Spleen (tissue), 11 donors: ENCODE data around the gene NUP43. TPM values are rescaled to one million over a fixed set of nuclear protein-coding genes. Genes with fewer than 3 reads are reported as not detected.
A peak's percentile ranks its signal among the peaks of the same experiment; 100 is the strongest.

Experiments
- DNase-seq: peaks from one replicate; pipeline ENCODE4 v3.0.0-alpha.2; 2020
- H3K27ac ChIP-seq, 8 donors: fragments of 200-600 bp; sonication (generic) in 7 of 8; 1 replicate in 4 of 8; 2 replicates in 4 of 8; pipeline versions ENCODE4 v1.5.0 to v1.8.0; 2016 to 2021; ENCODE audit warnings: inconsistent platforms in 4 of 8, mild to moderate bottlenecking in 4 of 8, moderate library complexity in 1 of 8
- H3K27me3 ChIP-seq, 7 donors: fragments of 200-600 bp; sonication (generic) in 6 of 7; replicated peaks in 1 of 7; 1 replicate in 4 of 7; 2 replicates in 3 of 7; pipeline versions ENCODE4 v1.5.0 to v1.8.0; 2016 to 2021; ENCODE audit warnings: inconsistent platforms in 3 of 7, mild to moderate bottlenecking in 1 of 7
- H3K36me3 ChIP-seq, 6 donors: fragments of 200-600 bp; sonication (generic) in 5 of 6; 1 replicate in 4 of 6; 2 replicates in 2 of 6; pipeline versions ENCODE4 v1.5.0 to v1.8.0; 2016 to 2021; ENCODE audit warnings: inconsistent platforms in 2 of 6
- H3K4me1 ChIP-seq, 6 donors: fragments of 200-600 bp; sonication (generic) in 5 of 6; 1 replicate in 3 of 6; 2 replicates in 3 of 6; pipeline versions ENCODE4 v1.5.0 to v1.8.0; 2016 to 2021; ENCODE audit warnings: inconsistent platforms in 3 of 6
- H3K4me3 ChIP-seq, 8 donors: fragments of 200-600 bp; sonication (generic) in 7 of 8; 1 replicate in 4 of 8; 2 replicates in 4 of 8; pipeline versions ENCODE4 v1.5.0 to v1.8.0; 2016 to 2021; ENCODE audit warnings: inconsistent platforms in 4 of 8, mild to moderate bottlenecking in 4 of 8, moderate library complexity in 2 of 8
- H3K9me3 ChIP-seq, 8 donors: fragments of 200-600 bp; sonication (generic) in 7 of 8; 1 replicate in 4 of 8; 2 replicates in 4 of 8; pipeline versions ENCODE4 v1.5.0 to v1.8.0; 2016 to 2021; ENCODE audit warnings: inconsistent platforms in 4 of 8
- POLR2A ChIP-seq, 3 donors: fragments of 450-650 bp; IDR thresholded peaks; one replicate each; pipeline ENCODE4 v1.5.1; 2017; ENCODE audit warnings: antibody characterized with exemption in 3 of 3, mild to moderate bottlenecking in 1 of 3
- POLR2AphosphoS5 ChIP-seq, 3 donors: sonication (generic); formaldehyde crosslinking; IDR thresholded peaks; one replicate each; pipeline ENCODE4 v1.5.1; 2017; ENCODE audit warnings: antibody characterized with exemption in 3 of 3
- WGBS, 5 donors: extraction: QIAGEN DNeasy Blood & Tissue Kit in 3 of 5; methylation state at CpG; one replicate each; pipeline versions ENCODE4 v1.1.5 to v1.1.7; 2013 to 2018; 5-methylcytosine and 5-hydroxymethylcytosine counted together
- intact Hi-C: fragments of 100-400 bp; cut with DNase I; formaldehyde crosslinking; loops from one replicate; pipeline ENCODE4 v1.15.0; 2023; ENCODE audit warnings: low total_unique reads
- polyA plus RNA-seq, 3 donors: library from polyadenylated mRNA; stranded (reverse); fragments of 200-250 nt; gene quantifications; one replicate each; pipeline ENCODE4 v1.2.1, GENCODE V29; 2013
- total RNA-seq, 7 donors: library from RNA; depleted of rRNA in 3 of 7; stranded (reverse); fragments of >200 nt in 3 of 7; fragmentation: NEBNext Ultra II Directional in 4 of 7; extraction: Animal tissue kit (Norgen Biotek cat#: 25700) in 4 of 7; gene quantifications; one replicate each; pipeline versions ENCODE4 v1.1.0 to v1.2.1, GENCODE V29; 2016 to 2021
- TF ChIP-seq, protein P1 (sequence below), 11 experiments: fragments of 200-600 bp in 7 of 11; fragments of 450-650 bp in 4 of 11; sonication (generic) in 4 of 11; IDR thresholded peaks in 8 of 11; conservative IDR thresholded peaks in 3 of 11; 1 replicate in 7 of 11; 2 replicates in 4 of 11; pipeline versions ENCODE4 v1.4.0 to v1.8.0; 2016 to 2021; ENCODE audit warnings: antibody characterized with exemption in 11 of 11, inconsistent platforms in 4 of 11, mild to moderate bottlenecking in 1 of 11
- donor health status: healthy with polysubstance abuse.
- donor health status: DM: no; HTN: no; CAD: no; lungs with moderate emphysema.
- donor health status: DM: no; HTN: no; CAD: no.
- donor health status: Bipolar disorder and iron deficiency.
- donor health status: healthy.
- donor health status: DM: no; HTN: no; CAD: no.
- donor health status: DM: yes; HTN: yes; CAD: no.

NUP43 gene
- total and polyA plus RNA-seq, 10 donors = 8.6 to 49.1 (median 32.9) TPM

DNA sequence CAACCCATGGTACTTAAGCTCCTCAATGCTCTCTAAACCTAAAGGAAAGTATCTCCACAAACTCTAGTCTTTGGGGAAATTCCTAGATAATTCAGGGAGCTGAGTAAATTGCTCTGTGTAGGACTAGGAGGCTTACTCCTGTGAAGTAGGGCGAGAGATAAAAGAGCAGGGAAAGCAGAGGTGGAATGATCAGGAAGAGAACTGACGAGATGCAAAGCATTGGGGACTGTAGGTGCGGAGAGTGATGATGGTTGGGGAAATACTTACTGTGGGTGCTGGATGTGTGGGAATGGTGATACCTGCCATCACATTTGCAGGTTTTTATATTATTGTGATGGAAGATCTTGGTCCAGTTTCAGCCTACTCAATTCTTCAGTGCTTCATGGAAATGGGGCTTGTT, 26.8 kb downstream of the NUP43 start:
- no peaks in the 10 kb centered on the region for H3K9me3 ChIP-seq
- peaks cover 0 to 8% (median under 1%) of the 10 kb centered on the region in 6 donors for H3K36me3 ChIP-seq
- H3K4me3 ChIP-seq = no peak overlapping the region
- H3K4me1 ChIP-seq = peaks cover 14 to 49% (median 37%) of the 10 kb centered on the region in 6 donors
- H3K27ac ChIP-seq = no peak overlapping the region
- WGBS, 5 donors = 95 to 100% (median 96%) methylated on average over 3 of the region's 3 CpGs
- H3K27me3 ChIP-seq = no peaks in the 10 kb centered on the region
- no peak for DNase-seq
- TF ChIP-seq POLR2A (IDR thresholded peaks at IDR 0.05) (no peak), POLR2AphosphoS5 (IDR thresholded peaks at IDR 0.05) (no peak)
- TF ChIP-seq, protein P1, sequence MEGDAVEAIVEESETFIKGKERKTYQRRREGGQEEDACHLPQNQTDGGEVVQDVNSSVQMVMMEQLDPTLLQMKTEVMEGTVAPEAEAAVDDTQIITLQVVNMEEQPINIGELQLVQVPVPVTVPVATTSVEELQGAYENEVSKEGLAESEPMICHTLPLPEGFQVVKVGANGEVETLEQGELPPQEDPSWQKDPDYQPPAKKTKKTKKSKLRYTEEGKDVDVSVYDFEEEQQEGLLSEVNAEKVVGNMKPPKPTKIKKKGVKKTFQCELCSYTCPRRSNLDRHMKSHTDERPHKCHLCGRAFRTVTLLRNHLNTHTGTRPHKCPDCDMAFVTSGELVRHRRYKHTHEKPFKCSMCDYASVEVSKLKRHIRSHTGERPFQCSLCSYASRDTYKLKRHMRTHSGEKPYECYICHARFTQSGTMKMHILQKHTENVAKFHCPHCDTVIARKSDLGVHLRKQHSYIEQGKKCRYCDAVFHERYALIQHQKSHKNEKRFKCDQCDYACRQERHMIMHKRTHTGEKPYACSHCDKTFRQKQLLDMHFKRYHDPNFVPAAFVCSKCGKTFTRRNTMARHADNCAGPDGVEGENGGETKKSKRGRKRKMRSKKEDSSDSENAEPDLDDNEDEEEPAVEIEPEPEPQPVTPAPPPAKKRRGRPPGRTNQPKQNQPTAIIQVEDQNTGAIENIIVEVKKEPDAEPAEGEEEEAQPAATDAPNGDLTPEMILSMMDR (IDR thresholded peaks at IDR 0.05 in 8 of 11, conservative IDR thresholded peaks at IDR 0.05 in 3 of 11) = no peak
- intact Hi-C loops = loop anchor here (10.0 kb wide), 2 partner anchors 75 to 155 kb away; partner anchors contain the start of genes GINM1 and KATNA1

DNA sequence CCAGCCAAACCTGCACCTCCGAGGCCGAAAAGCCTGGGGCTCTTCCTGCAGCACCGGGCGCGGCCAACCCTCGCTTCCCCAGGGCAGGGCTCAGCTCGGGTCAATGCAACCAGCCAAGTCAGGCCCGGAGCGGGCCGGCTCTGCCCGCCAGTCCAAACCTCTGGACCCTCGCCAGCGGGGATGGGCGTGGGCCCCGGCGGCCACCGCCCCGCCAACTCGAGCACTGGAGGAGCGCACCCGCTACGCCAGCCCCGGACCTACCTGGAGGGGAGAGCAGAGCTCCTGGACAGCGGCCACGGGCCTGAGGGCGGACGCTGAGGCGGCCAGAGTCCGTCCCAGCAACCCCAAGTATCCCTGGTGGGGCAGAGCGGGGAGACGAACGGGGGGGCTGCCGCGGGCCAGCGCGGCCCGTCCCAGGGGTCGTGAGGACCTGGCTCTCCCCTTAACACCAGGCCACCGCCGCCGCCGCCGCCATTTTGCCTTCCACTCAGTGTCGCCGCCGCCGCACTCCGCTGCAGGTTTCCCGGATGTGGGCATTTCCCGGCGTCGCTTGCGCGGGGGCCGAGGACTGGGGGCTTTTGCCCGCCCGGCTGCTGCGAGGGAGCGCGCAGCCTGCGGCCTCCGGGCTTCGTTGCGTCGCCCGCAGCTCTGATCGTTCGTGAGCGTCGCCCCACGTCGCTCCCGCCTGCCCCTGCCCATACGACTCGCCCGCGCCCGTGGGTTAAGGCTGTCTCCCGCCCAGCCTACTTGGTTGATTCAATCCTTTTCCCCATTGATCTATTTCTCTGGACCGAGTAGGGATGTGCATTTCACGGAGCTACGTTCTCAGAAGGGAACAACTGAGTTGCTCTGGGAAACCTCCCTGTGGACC, 28.5 kb downstream of the NUP43 start, which contains the start of gene LATS1:
TSS of gene LATS1 (minus strand) at position 514 of the 871 bp plus-strand sequence. CDS start 15,975 bp downstream, outside the sequence.
- DNase-seq = peak; percentile 98
- 0 to 1% (median 0%) methylated on average over 50 to 82 of the region's 82 CpGs for WGBS, 5 donors
- H3K4me3 ChIP-seq = peak within 1 kb of the TSS; percentile 79 to 98 (median 88)
- intact Hi-C loops = loop anchor here (10.0 kb wide), 2 partner anchors 73 to 153 kb away; partner anchors contain the start of genes GINM1 and KATNA1
- peaks cover 0 to 3% (median under 1%) of the 10 kb centered on the region in 6 donors for H3K36me3 ChIP-seq
- TF ChIP-seq POLR2AphosphoS5 (IDR thresholded peaks at IDR 0.05) (peak; percentile 91 to 96 (median 91)), POLR2A (IDR thresholded peaks at IDR 0.05) (peak; percentile 27 to 60 (median 50))
- TF ChIP-seq, protein P1 (IDR thresholded peaks at IDR 0.05 in 8 of 11, conservative IDR thresholded peaks at IDR 0.05 in 3 of 11) = no peak
- no peaks in the 10 kb centered on the region for H3K27me3 ChIP-seq
- peaks cover 14 to 56% (median 45%) of the 10 kb centered on the region in 6 donors for H3K4me1 ChIP-seq
- peak within 1 kb of the TSS; percentile 97 to 99 (median 98) for H3K27ac ChIP-seq
- H3K9me3 ChIP-seq = no peaks in the 10 kb centered on the region

DNA sequence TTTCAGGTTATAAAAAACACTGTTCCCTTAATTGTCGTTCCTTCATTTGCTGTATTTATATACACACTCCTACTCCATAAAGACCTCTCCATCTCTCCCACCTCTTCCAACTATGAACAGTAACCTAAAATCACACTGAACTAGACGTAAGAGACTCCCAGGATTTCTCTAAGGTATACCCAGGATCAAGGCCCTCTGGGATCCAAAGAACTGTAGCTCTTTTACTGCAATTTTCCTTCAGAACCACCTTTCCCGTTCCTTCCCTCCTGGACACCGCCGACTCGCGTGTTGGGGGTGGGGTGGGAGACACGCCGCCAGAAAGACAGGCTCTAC, 29.1 kb downstream of the NUP43 start:
- H3K4me1 ChIP-seq = peaks cover 14 to 62% (median 49%) of the 10 kb centered on the region in 6 donors
- H3K27ac ChIP-seq = peak overlapping the region; percentile 97 to 99 (median 98)
- intact Hi-C loops = loop anchor here (10.0 kb wide), 2 partner anchors 72 to 152 kb away; partner anchors contain the start of genes GINM1 and KATNA1
- 0 to 1% (median 0%) methylated on average over 9 of the region's 9 CpGs for WGBS, 5 donors
- H3K27me3 ChIP-seq = no peaks in the 10 kb centered on the region
- no peak for DNase-seq
- H3K9me3 ChIP-seq = no peaks in the 10 kb centered on the region
- peak overlapping the region; percentile 79 to 98 (median 88) for H3K4me3 ChIP-seq
- TF ChIP-seq, protein P1 (IDR thresholded peaks at IDR 0.05 in 8 of 11, conservative IDR thresholded peaks at IDR 0.05 in 3 of 11) = no peak
- TF ChIP-seq POLR2AphosphoS5 (IDR thresholded peaks at IDR 0.05) (no peak), POLR2A (IDR thresholded peaks at IDR 0.05) (no peak)
- peaks cover 0 to 7% (median 2%) of the 10 kb centered on the region in 6 donors for H3K36me3 ChIP-seq
